ENCODE measurements around the gene GPR171. TPM values are rescaled to one million over a fixed set of nuclear protein-coding genes. Genes with fewer than 3 reads are reported as not detected.

The GPR171 gene
- total and polyA plus RNA-seq, 4 donors = 0.87 to 2.7 (median 1.7) TPM

DNA sequence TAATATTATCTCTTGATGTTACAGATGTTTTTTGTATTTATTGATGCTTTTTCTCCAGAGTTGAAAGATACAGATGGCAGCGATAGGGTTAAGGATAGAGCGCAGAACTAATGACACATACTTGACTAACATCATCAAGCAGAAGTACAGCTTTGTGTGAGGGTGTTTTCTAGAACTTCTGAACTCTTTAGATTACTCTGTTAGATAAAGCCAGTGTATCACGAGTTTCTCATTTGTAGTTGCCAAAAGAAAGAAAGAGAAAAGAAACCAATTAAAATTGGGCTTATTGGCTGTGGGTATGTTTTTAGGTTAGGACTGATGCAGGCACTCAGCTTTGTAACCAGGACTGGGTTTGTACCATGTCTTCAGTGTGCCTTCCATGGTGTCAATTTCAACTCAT is 6.6 kb upstream of the GPR171 start:
- Histone ChIP-seq H3K4me3 (no peak overlapping the region), H3K36me3 (ENCODE audit: control insufficient read depth in 4 of 4, insufficient read depth in 4 of 4, low read length in 4 of 4) (no peaks in the 10 kb centered on the region), H3K27me3 (ENCODE audit: control insufficient read depth in 3 of 3, insufficient read depth in 3 of 3, low read length in 2 of 3) (no peaks in the 10 kb centered on the region), H3K9ac (ENCODE audit: insufficient read depth in 1 of 2, low read length in 2 of 2) (no peak overlapping the region), H3K9me3 (ENCODE audit: control insufficient read depth in 4 of 4, insufficient read depth in 3 of 4, low read length in 3 of 4) (no peaks in the 10 kb centered on the region), H3K4me1 (ENCODE audit: control insufficient read depth in 5 of 5, insufficient read depth in 5 of 5, low read length in 5 of 5) (peaks cover 0 to 6% (median 0%) of the 10 kb centered on the region in 5 donors), H3K27ac (ENCODE audit: low read depth in 1 of 2, low read length in 1 of 2) (no peak overlapping the region)
- 87 to 90% methylated on average over 3 of the region's 3 CpGs for WGBS, 2 donors
- no peak for ATAC-seq (ENCODE audit: insufficient read depth, low FRiP score)
- DNase-seq = no peak
- TF ChIP-seq, protein P1, sequence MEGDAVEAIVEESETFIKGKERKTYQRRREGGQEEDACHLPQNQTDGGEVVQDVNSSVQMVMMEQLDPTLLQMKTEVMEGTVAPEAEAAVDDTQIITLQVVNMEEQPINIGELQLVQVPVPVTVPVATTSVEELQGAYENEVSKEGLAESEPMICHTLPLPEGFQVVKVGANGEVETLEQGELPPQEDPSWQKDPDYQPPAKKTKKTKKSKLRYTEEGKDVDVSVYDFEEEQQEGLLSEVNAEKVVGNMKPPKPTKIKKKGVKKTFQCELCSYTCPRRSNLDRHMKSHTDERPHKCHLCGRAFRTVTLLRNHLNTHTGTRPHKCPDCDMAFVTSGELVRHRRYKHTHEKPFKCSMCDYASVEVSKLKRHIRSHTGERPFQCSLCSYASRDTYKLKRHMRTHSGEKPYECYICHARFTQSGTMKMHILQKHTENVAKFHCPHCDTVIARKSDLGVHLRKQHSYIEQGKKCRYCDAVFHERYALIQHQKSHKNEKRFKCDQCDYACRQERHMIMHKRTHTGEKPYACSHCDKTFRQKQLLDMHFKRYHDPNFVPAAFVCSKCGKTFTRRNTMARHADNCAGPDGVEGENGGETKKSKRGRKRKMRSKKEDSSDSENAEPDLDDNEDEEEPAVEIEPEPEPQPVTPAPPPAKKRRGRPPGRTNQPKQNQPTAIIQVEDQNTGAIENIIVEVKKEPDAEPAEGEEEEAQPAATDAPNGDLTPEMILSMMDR (IDR thresholded peaks at IDR 0.05; ENCODE audit: control extremely low read depth, extremely low read depth) = no peak

DNA sequence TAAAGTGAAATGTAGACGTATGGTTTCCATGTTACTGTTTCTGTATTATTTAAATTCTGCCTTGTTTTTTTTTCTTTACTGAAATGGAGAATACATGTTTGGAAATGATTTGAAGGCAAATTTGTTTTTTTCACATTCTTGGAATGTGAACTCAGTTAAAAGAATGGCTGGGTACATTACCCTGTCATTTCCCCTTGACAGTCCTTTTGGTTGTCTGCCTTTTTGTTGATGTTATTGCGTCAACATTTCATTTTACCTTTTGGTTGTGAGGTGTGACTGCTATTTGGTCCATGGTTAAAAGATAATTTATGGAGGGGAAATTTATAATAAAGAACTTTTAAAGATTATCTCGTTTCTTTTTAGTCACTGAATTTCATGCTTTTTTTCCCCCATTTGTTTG is 3.2 kb upstream of the GPR171 start:
- ATAC-seq (ENCODE audit: insufficient read depth, low FRiP score) (no peak), DNase-seq (no peak)
- Histone ChIP-seq H3K27me3 (ENCODE audit: control insufficient read depth in 3 of 3, insufficient read depth in 3 of 3, low read length in 2 of 3) (no peaks in the 10 kb centered on the region), H3K9me3 (ENCODE audit: control insufficient read depth in 4 of 4, insufficient read depth in 3 of 4, low read length in 3 of 4) (no peaks in the 10 kb centered on the region), H3K27ac (ENCODE audit: low read depth in 1 of 2, low read length in 1 of 2) (no peak overlapping the region), H3K9ac (ENCODE audit: insufficient read depth in 1 of 2, low read length in 2 of 2) (no peak overlapping the region), H3K36me3 (ENCODE audit: control insufficient read depth in 4 of 4, insufficient read depth in 4 of 4, low read length in 4 of 4) (no peaks in the 10 kb centered on the region), H3K4me3 (no peak overlapping the region), H3K4me1 (ENCODE audit: control insufficient read depth in 5 of 5, insufficient read depth in 5 of 5, low read length in 5 of 5) (peaks cover 0 to 8% (median 0%) of the 10 kb centered on the region in 5 donors)
- 78 to 91% methylated on average over 3 of the region's 3 CpGs for WGBS, 2 donors
- TF ChIP-seq, protein P1 (IDR thresholded peaks at IDR 0.05; ENCODE audit: control extremely low read depth, extremely low read depth) = no peak

DNA sequence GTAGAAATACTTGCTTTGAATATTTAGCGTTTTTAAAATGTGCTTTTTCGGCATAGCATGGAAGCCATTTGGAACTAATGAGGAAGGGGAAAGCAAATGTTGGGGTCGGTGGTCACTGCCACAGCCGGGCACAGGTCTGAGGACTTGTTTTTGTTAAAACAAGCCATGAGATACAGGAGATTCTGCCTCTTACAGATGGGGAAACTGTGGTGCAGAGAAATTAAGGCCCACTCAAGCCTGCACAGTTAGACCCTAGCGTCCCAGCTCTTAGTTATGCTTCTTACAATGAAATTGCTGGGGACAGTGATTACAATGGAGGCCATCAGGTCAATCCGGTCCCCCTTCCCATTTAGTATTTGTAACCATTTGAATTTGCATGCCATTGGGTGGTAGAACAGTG is 2.5 kb upstream of the GPR171 start:
- Histone ChIP-seq H3K9ac (ENCODE audit: insufficient read depth in 1 of 2, low read length in 2 of 2) (no peak overlapping the region), H3K9me3 (ENCODE audit: control insufficient read depth in 4 of 4, insufficient read depth in 3 of 4, low read length in 3 of 4) (no peaks in the 10 kb centered on the region), H3K4me1 (ENCODE audit: control insufficient read depth in 5 of 5, insufficient read depth in 5 of 5, low read length in 5 of 5) (peaks cover 0 to 5% (median 0%) of the 10 kb centered on the region in 5 donors), H3K27ac (ENCODE audit: low read depth in 1 of 2, low read length in 1 of 2) (peak overlapping the region in 1 of 2 donors; percentile 47), H3K4me3 (no peak overlapping the region), H3K36me3 (ENCODE audit: control insufficient read depth in 4 of 4, insufficient read depth in 4 of 4, low read length in 4 of 4) (no peaks in the 10 kb centered on the region), H3K27me3 (ENCODE audit: control insufficient read depth in 3 of 3, insufficient read depth in 3 of 3, low read length in 2 of 3) (no peaks in the 10 kb centered on the region)
- WGBS, 2 donors = 92 to 96% methylated on average over 6 of the region's 6 CpGs
- TF ChIP-seq, protein P1 (IDR thresholded peaks at IDR 0.05; ENCODE audit: control extremely low read depth, extremely low read depth) = no peak
- ATAC-seq (ENCODE audit: insufficient read depth, low FRiP score) (no peak), DNase-seq (no peak)
